Stimulated activated CD4-positive, alpha-beta T cell treated with anti-CD3 and anti-CD28 coated beads, TNF-alpha, amount 100 ng/mL, for 1 hour (primary cell): ENCODE results near the gene HNRNPA0.

Experiments
- DNase-seq, 3 donors: peaks; one replicate each; pipeline ENCODE4 v3.0.0-alpha.2; 2020; ENCODE audit warnings: low read depth in 3 of 3, low spot score in 1 of 3

HNRNPA0 gene

DNA sequence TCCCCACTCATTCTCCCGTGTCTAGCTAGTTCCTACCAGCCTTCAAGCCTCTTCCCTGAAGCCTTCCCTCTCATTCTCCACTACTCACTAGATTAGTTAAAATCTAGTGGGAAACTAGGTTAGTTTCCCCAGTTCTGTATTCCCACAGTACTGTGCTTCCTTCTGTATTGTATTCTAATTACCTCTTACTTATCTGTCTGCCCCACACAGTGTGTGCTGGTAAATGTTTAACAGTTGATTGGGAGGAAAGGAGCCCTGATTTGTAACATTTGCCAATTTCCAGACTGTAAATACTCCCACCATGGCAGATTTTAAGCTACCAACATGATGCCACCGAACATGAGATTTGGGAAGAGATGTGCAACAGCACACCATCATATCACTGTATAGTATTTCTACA is 26.5 kb downstream of the HNRNPA0 start:
- no peak for DNase-seq

DNA sequence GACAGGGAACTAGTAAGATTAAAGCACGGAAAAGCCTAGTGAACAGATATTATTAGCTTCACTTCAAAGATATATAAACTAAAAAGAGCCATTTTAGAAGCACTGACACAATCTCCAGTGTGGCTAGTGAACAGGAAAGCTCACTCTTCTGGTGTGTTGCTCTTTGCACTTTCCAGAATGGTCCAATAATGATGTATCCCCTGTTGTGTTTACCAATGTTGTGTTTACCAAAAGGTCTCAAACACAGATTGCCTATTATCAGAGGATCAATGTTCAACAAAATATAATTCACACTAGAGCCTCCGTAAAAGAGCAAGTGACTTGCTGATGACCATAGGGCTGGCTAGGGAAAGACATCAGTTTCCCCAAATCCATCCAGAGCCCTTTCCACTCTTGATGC is 29.9 kb downstream of the HNRNPA0 start:
- no peak for DNase-seq

DNA sequence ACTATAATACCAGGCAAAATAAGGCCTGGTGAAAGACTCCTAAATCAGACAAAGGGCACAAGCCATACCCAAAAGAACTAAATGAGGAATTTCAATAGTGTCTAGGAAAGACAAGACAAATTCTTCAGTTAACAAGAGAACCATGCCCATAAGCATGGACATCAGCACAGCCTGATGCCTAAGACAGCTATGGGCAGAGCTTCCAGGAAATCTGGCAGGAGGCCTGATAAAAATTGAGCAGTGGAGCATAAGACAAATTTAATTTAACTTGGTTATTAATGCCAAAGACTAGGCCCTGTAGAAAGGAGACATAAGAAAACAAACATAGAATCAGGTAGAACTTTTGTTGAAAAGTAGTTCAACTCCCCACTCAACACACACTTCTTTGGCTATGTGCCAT is 35.6 kb downstream of the HNRNPA0 start:
- DNase-seq, result no peak

DNA sequence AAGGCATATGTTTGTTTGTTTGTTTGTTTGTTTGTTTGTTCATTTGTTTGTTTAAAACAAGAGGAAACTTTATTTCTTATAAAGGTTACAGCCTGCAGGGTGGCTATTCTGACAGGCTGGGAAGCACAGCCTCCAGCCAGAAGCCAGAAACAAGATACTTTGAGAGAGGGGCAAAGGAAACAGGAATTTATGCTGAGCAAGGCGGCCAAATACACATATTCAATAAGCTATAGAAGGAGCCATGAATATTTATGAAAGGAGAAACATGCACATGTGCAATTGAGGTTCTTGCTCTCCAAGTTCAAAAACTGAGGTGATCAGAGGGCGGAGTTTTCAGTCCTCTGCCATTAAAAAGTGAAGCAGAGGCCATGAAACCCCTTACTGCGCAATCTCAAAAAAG is 37.8 kb downstream of the HNRNPA0 start:
- no peak for DNase-seq

DNA sequence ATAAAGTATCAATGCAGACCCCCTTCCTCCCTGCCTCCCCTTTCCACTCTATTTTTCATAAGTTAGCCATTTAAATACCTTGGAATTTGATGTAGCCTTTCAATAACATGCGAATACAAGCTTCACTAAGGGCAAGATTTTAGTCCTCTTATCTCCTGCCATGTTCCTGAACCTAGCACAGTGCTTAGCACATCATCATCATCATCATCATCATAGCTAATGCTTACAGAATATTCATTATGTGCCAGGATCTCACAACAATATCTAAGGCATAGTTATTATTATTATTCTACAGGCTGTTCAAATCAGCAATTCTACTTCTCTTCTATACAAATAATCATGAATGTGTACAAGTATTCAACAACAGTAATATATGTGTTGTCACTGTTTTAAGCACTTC is 38.7 kb downstream of the HNRNPA0 start:
- no peak for DNase-seq

DNA sequence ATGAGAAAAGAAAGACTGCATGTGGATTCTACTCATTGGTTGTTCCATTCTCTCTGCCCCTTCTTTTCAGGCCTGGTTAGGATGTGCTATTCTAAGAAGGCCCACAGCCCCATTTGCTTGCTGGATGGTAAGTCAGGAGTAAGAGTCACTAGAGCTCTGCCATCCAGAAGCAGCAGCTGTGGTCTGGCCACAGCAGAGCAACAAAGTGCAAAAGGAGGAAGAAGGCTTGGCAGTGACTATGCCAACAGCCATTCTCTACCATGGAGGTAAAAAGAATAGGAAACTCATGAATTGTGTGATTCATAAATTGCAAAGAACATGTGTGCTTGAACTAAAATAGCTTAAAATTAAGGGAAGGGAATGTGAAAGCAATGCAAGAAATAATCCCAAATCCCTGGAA is 39.2 kb downstream of the HNRNPA0 start:
- DNase-seq, result no peak

DNA sequence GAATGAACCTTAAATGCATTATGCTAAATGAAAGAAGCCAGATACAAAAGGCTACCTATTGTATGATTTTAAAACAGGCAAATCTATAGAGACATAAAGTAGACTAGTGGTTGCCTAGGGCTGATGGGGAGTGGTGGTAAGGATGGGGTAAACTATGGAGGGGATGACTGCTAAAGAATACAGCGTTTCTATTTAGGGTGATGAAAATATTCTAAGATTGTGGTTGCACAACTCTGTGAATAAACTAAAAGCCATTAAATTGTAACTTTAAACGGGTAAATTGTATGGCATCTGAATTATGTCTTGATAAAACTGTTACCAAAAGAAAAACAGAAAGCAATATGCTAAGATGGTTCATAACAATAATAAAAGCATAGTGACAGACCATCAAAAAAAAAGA is 39.7 kb downstream of the HNRNPA0 start:
- no peak for DNase-seq

DNA sequence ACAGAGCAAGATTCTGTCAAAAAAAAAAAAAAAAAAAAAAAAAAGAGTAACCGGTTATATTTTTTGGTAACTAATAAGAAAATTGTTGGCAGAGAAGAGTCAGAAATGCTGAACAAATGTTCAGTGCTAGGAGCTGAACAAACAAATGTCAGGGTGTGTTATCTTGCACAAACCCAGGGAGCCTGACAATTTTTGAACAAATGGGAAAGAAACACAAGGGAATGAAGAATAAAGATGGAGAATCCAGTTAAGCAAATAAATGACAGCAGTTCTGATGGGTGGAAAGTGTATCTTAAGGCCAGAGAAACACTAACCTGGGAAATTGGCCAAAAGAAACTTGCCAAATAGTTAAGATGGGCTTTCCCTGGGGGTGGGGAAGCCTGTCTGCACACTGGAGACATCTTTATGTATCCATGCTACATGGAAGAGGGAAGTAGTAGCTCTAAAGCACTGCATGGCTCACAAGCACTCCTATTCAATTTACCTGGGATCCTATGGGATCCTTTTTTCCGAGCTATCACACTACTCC is 42.0 kb downstream of the HNRNPA0 start:
- no peak for DNase-seq

DNA sequence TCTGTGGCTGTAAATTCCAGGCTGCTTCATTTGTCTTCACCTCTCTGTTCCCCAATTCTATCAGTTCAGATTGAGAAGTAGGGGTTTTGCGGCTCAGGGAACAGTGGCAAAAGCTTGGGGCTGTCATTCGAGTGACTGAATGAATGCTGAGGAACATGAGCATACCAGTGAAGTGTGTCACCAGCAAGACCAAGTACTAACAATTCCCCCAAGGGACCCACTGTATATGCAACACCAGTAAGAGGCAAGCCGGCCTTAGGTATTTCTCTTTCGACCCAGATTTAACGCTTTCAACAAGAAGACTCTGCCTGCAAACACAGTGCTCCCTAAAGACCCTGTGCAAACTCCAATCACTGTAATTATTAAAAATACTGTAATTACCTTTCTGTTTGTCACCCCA is 44.1 kb downstream of the HNRNPA0 start:
- no peak for DNase-seq

DNA sequence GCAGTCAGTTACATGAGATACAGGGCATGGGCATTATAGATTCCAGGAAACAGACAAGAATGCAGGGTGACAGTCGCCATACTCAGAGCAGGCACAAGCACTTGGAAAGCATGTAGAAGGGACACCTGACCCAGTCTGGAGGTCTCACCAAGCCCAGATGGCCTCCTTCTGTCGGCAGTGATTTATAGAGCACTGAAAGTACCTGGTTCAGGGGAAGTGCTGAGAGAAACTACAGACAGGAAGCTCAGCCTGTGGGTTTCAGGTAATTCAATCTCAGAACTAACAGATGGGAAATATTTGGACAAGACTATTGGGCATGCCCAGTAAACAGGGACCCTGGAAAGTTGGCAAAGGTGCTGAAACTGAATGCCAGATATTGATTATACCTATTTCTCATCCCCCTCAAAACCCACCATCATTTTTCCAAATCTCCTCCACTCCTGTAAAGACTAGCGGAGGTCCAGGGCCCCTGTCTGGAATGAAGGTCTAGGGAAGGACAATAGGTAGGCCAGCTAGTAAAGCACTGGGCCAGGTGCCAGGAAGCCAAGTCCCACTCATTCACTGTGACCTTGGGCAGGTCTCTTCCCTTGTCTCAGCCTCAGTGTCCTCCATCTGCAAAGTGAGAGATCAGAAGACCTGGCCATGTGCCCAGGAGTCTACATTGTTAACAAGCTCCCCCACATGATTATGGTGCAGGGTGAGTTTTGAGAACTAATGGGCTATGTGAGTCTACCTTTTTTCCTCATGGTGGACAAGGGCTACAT is 45.2 kb downstream of the HNRNPA0 start:
- no peak for DNase-seq

DNA sequence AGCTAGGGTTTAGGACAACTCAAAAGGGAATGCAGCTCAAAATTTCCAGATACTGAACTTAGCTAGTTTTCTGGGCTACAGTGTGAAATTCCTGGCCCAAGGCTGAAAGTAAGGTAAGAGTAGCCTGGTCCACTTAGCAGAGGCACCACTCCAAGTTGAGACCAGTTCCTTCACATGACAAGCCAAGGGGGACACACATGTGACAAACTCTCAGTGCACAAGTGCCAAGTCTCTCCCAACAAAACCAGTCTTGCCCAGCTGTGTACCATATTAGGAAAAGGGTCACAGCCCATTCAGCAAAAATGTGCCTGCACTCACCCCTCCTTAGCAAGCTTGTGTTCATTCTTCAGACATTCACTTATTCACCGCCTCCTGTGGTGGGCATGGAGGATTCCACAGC is 46.1 kb downstream of the HNRNPA0 start:
- no peak for DNase-seq

DNA sequence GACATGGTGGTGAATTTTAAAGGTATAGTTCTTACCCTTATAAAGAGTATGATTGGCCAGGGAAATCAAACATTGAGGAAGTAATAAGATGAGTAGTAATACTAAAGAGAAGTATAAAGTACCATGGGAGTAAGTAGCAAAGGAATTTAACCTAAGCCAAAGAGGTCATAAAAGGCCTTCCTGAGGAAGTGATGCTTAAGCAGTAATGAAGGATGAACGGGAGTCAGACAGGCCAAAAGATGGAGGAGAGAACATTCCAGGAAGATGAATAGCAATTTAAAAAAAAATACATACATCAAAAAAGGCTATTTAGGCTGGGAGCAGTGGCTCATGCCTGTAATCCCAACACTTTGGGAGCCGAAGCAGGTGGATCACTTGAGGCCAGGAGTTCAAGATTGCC is 47.3 kb downstream of the HNRNPA0 start:
- no peak for DNase-seq

DNA sequence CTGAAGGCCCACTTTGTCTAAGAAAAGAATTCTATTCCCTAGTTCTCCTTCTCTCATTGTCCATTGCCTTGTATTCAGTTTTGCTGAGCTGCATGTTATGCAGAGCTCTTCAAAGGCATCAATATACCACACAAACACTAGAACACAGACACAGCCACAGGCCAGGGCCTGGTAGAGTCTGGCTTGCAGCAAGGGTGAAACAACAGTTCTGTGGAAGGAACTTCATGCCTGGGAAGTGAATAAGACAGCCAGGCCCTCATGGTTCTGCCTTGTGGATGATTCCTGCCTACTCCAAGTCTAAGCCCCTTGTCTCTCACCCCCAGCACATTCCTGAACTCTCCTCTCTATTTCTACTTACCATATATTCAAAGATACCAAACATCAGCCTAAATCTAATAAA is 49.1 kb downstream of the HNRNPA0 start:
- no peak for DNase-seq

DNA sequence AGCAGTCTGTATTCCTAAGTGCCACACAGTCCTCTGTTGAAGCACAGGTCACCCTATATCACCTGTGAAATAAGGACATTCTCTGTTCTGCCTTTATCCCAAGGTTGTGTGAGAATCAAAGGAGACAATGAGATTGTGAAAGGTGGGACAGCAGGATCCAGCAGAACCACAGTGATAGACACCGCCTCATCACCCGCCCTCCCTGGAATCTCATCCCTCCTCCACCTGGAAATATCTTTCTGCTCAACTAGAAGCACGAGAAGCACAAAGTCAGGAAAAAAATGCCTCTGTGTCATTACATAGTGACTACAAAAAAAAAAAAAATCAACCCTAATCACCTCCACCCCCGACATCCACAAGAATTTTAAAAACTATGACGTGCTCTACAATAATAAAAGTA is 50.6 kb downstream of the HNRNPA0 start:
- DNase-seq, result no peak

DNA sequence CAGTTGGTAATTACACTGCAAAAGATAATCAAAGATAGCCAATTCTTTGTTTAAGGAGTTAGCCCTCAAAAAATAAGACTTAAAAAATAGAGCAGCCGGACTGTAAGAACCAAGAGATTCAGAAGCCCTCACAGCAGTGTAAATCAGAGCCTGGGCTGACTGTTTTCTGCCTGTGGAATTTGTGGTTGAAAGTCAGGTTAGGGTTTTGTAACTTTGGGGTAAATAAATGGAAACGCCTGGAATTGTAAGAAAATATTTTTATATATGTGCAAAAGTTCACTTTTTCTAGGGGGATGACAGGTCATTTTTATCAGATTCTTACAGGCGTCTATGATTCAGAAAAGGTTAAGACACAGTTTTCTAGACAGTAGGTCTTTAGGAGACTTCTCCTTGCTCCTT is 53.9 kb downstream of the HNRNPA0 start:
- no peak for DNase-seq

DNA sequence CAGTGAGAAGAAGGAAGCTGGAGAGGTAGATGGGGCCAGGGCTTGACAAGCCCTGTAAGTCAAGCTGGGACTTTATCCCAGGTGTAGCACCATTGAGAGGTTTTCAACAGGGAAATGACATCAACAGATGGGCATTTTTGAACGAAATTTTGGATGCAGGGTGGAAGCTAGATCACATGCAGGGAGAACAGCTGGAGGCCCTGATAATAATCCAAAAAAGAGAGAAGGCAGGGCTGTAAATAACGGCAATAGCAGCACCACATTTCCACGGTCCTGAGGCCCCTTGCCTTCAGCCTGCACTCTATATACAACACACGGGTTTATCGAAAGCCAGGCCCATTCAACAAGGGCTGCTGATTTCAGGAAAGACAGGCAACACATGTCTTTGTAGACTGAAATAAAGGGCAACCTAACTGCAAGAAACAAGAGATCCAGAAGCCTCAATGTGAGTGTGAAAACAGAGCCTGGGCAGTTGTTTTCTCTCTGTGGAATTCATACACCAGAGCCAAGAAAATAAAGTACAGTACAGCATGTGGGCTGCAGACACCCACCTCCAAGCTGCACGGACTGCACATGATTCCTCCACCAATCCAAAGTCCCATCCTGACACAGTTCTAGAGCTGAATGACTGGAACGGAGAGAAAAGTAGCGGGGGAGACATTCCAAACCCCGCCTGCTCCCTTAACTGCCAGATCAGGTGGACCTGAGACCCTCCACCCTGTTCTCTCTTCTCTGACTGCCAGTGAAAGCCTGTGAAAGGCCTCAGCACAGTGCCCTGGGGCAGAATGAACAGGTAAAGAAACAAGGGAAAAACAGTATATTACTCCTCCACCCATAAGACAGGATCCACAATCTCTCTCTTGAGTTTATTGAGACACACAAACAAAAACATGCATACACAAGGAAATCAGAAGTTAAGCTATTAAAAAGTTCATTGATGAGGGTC is 54.6 kb downstream of the HNRNPA0 start:
- DNase-seq, result no peak

DNA sequence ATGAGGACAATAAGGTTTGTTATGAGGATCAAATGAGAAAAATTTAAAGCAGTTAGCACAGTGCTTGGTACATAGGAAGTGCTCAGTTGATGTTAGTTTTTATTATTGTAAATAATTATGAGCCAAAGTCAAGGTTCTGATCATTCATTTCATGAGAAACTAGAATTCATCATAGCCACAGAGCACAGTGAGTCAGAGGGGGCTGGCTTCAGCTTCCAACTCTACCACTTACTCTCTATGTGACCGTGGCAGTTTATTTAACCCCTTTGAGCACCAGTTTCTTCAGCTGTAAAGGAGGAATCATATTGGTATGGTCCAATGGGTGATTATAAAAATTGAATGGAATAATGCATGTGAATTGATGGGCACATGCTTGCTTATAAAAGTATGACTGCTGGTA is 57.7 kb downstream of the HNRNPA0 start:
- peak in 1 of 3 donors; percentile 9 for DNase-seq

DNA sequence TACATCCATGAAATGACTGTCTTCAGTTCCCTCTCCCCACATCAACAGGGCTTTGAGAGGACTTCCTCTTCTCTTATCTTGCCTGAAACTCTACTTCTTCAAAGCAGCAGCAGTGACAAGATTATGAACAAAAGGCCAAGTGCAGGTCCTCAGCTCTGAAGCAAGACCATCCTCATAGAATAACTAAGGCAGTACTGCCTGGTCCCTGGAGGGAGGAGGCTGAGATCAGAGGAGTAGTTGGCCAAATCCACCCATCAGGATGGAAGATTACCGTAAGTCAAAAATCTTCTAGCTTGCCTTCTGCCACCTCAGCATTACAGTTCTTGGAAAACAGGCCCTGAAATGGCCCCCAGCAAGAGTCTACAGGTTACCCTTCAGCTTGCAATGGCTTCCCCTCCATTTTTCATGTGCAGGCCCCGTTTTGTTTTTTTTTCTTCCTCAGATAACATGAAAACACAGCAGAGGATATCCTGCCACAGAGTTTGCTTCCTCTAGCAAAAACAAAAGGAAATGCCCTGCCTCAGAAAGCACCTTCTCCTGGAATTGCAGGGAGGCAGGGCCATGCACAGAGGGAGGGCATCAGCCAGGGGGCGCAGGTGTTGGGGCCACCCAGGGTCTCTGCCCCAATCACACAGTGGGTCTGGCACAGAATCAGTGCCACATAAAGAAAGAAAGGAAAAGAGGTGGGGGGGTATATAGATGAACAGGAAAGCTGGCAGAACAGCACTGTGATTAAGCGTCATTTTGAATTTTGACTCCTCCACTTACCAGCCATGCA is 58.3 kb downstream of the HNRNPA0 start:
- DNase-seq, result no peak
